Measurements from ENCODE around the gene FBXL15. TPM values are rescaled to one million over a fixed set of nuclear protein-coding genes. Genes with fewer than 3 reads are reported as not detected.

The FBXL15 gene
- total RNA-seq, 1 donor from 2014 or later: 15.7 TPM

- ChIA-PET POLR2A (interaction anchor here (1.6 to 5.7 kb wide), 3 partner anchors 8 to 14 kb away, joined by 5 to 105 read pairs (median 26); partner anchors contain the start of genes FBXL15 and NFKB2), CTCF (interaction anchor here (1.7 to 1.8 kb wide), 2 partner anchors 8 to 12 kb away, joined by 6 to 7 read pairs; no protein-coding TSS in a partner anchor)
- ATAC-seq (ENCODE audit: low read depth) (no peak), DNase-seq (no peak)
- H3K36me3 Mint-ChIP-seq (ENCODE audit: low read depth): no peaks in the 10 kb centered on the region
- peaks cover 59% of the 10 kb centered on the region for H3K27me3 Mint-ChIP-seq
- intact Hi-C loops (cut with micrococcal nuclease): no loop called here
- no peak for TF ChIP-seq CTCF (IDR thresholded peaks at IDR 0.05)
- no peak overlapping the region for H3K27ac Mint-ChIP-seq
- peaks cover 34% of the 10 kb centered on the region for H3K4me1 Mint-ChIP-seq
- H3K4me3 Mint-ChIP-seq: no peak overlapping the region
- no peaks in the 10 kb centered on the region for H3K9me3 Mint-ChIP-seq
Measured at GRCh38 chr10:102412293-102412692, 8.3 kb upstream of the FBXL15 start.

- DNase-seq (peak; percentile 15), ATAC-seq (ENCODE audit: low read depth) (no peak)
- ChIA-PET POLR2A (interaction anchor here (0.6 to 5.7 kb wide), 4 partner anchors 9 to 77 kb away, joined by 3 to 105 read pairs (median 14); partner anchors contain the start of gene NFKB2), CTCF (interaction anchor here (1.8 kb wide), 1 partner anchor 9 kb away, joined by 7 read pairs; no protein-coding TSS in a partner anchor)
- intact Hi-C loops (cut with micrococcal nuclease): no loop called here
- Mint-ChIP-seq H3K9me3 (no peaks in the 10 kb centered on the region), H3K36me3 (ENCODE audit: low read depth) (no peaks in the 10 kb centered on the region), H3K27me3 (peaks cover 60% of the 10 kb centered on the region), H3K27ac (no peak overlapping the region), H3K4me1 (peaks cover 34% of the 10 kb centered on the region), H3K4me3 (no peak overlapping the region)
- TF ChIP-seq CTCF (IDR thresholded peaks at IDR 0.05): no peak
Measured at GRCh38 chr10:102413053-102413705, 7.5 kb upstream of the FBXL15 start.

- DNase-seq: no peak
- no peak for ATAC-seq (ENCODE audit: low read depth)
- no peak for TF ChIP-seq CTCF (IDR thresholded peaks at IDR 0.05)
- Mint-ChIP-seq H3K27ac (no peak overlapping the region), H3K4me1 (peaks cover 36% of the 10 kb centered on the region), H3K4me3 (no peak overlapping the region), H3K27me3 (peaks cover 59% of the 10 kb centered on the region), H3K36me3 (ENCODE audit: low read depth) (no peaks in the 10 kb centered on the region), H3K9me3 (no peaks in the 10 kb centered on the region)
- intact Hi-C loops (cut with micrococcal nuclease): no loop called here
- POLR2A ChIA-PET: interaction anchor here (0.6 to 5.7 kb wide), 5 partner anchors 10 to 77 kb away, joined by 3 to 105 read pairs (median 4); partner anchors contain the start of gene NFKB2
- CTCF ChIA-PET: interaction anchor here (1.8 kb wide), 1 partner anchor 10 kb away, joined by 7 read pairs; no protein-coding TSS in a partner anchor
Measured at GRCh38 chr10:102413806-102414561, 6.7 kb upstream of the FBXL15 start.

GRCh38 chr10:102414749-102415148 is 5.9 kb upstream of the FBXL15 start:
- H3K36me3 Mint-ChIP-seq (ENCODE audit: low read depth): no peaks in the 10 kb centered on the region
- H3K9me3 Mint-ChIP-seq: no peaks in the 10 kb centered on the region
- no peak for ATAC-seq (ENCODE audit: low read depth)
- peaks cover 55% of the 10 kb centered on the region for H3K27me3 Mint-ChIP-seq
- H3K4me1 Mint-ChIP-seq: peaks cover 38% of the 10 kb centered on the region
- POLR2A ChIA-PET: interaction anchor here (0.9 to 3.2 kb wide), 3 partner anchors 10 to 19 kb away, joined by 4 to 26 read pairs (median 4); partner anchors contain the start of gene NFKB2
- no peak for DNase-seq
- CTCF ChIA-PET: interaction anchor here (1.4 kb wide), 1 partner anchor 16 kb away, joined by 3 read pairs; no protein-coding TSS in a partner anchor
- H3K4me3 Mint-ChIP-seq: no peak overlapping the region
- H3K27ac Mint-ChIP-seq: no peak overlapping the region
- TF ChIP-seq CTCF (IDR thresholded peaks at IDR 0.05): no peak
- intact Hi-C loops (cut with micrococcal nuclease): no loop called here

- H3K4me1 Mint-ChIP-seq: peaks cover 39% of the 10 kb centered on the region
- CTCF ChIA-PET: no interaction called here
- DNase-seq (no peak), ATAC-seq (ENCODE audit: low read depth) (no peak)
- no peaks in the 10 kb centered on the region for H3K9me3 Mint-ChIP-seq
- no peak overlapping the region for H3K4me3 Mint-ChIP-seq
- H3K27me3 Mint-ChIP-seq: peaks cover 44% of the 10 kb centered on the region
- POLR2A ChIA-PET: interaction anchor here (1.9 to 2.6 kb wide), 2 partner anchors 10 to 18 kb away, joined by 4 to 11 read pairs; no protein-coding TSS in a partner anchor
- no peak overlapping the region for H3K27ac Mint-ChIP-seq
- no peak for TF ChIP-seq CTCF (IDR thresholded peaks at IDR 0.05)
- H3K36me3 Mint-ChIP-seq (ENCODE audit: low read depth): peaks cover 5% of the 10 kb centered on the region
- intact Hi-C loops (cut with micrococcal nuclease): no loop called here
Measured at GRCh38 chr10:102416283-102416682, 4.4 kb upstream of the FBXL15 start.
